Prostate gland (tissue), 2 donors: ENCODE data around the gene BAIAP2. TPM values are rescaled to one million over a fixed set of nuclear protein-coding genes. Genes with fewer than 3 reads are reported as not detected.

Experiments
- DNase-seq: peaks from one replicate; pipeline ENCODE4 v3.0.0-alpha.2; 2019; ENCODE audit warnings: low spot score
- H3K27ac ChIP-seq, 2 donors: fragments of 200-600 bp; sonication (generic); 2 replicates each; pipeline ENCODE4 v1.5.1; 2017 to 2019
- H3K27me3 ChIP-seq: fragments of 200-600 bp; sonication (generic); replicated peaks from 2 replicates; pipeline ENCODE4 v1.5.1; 2019; ENCODE audit not compliant: insufficient read depth
- H3K36me3 ChIP-seq, 2 donors: fragments of 200-600 bp; sonication (generic); 1 replicate in 1 of 2; 2 replicates in 1 of 2; pipeline versions ENCODE4 v1.5.1 to v1.8.1; 2017 to 2019
- H3K4me1 ChIP-seq: fragments of 200-600 bp; sonication (generic); replicated peaks from 2 replicates; pipeline ENCODE4 v1.5.1; 2019
- H3K4me3 ChIP-seq, 2 donors: fragments of 200-600 bp; sonication (generic); 2 replicates each; pipeline ENCODE4 v1.5.1; 2017 to 2019
- H3K9me3 ChIP-seq: fragments of 200-600 bp; sonication (generic); 2 replicates; pipeline ENCODE4 v1.5.1; 2017
- POLR2A ChIP-seq: fragments of 450-650 bp; IDR thresholded peaks from one replicate; pipeline ENCODE4 v1.6.1; 2016; ENCODE audit warnings: antibody characterized with exemption, mild to moderate bottlenecking
- POLR2AphosphoS5 ChIP-seq: sonication (generic); formaldehyde crosslinking; IDR thresholded peaks from one replicate; pipeline ENCODE4 v1.6.1; 2017; ENCODE audit warnings: antibody characterized with exemption
- WGBS: methylation state at CpG from one replicate; pipeline ENCODE4 v1.1.5; 2018; 5-methylcytosine and 5-hydroxymethylcytosine counted together
- intact Hi-C: fragments of 100-400 bp; cut with DNase I; formaldehyde crosslinking; loops from one replicate; pipeline ENCODE4 v1.14.2; 2022
- total RNA-seq, 2 donors: library from RNA; depleted of rRNA; stranded (reverse); fragments of >200 nt; gene quantifications; one replicate each; pipeline ENCODE4 v1.1.0, GENCODE V29; 2016
- TF ChIP-seq, protein P1 (sequence below), 4 experiments: fragments of 200-600 bp in 2 of 4; fragments of 450-650 bp in 2 of 4; sonication (generic) in 2 of 4; IDR thresholded peaks; 1 replicate in 3 of 4; 2 replicates in 1 of 4; pipeline ENCODE4 v1.5.1; 2016 to 2019; ENCODE audit warnings: antibody characterized with exemption in 4 of 4, mild to moderate bottlenecking in 2 of 4, moderate library complexity in 2 of 4

BAIAP2 gene, protein sequence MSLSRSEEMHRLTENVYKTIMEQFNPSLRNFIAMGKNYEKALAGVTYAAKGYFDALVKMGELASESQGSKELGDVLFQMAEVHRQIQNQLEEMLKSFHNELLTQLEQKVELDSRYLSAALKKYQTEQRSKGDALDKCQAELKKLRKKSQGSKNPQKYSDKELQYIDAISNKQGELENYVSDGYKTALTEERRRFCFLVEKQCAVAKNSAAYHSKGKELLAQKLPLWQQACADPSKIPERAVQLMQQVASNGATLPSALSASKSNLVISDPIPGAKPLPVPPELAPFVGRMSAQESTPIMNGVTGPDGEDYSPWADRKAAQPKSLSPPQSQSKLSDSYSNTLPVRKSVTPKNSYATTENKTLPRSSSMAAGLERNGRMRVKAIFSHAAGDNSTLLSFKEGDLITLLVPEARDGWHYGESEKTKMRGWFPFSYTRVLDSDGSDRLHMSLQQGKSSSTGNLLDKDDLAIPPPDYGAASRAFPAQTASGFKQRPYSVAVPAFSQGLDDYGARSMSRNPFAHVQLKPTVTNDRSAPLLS
- 100 to 1,000 TPM; 125 to 148 TPM for total RNA-seq

DNA sequence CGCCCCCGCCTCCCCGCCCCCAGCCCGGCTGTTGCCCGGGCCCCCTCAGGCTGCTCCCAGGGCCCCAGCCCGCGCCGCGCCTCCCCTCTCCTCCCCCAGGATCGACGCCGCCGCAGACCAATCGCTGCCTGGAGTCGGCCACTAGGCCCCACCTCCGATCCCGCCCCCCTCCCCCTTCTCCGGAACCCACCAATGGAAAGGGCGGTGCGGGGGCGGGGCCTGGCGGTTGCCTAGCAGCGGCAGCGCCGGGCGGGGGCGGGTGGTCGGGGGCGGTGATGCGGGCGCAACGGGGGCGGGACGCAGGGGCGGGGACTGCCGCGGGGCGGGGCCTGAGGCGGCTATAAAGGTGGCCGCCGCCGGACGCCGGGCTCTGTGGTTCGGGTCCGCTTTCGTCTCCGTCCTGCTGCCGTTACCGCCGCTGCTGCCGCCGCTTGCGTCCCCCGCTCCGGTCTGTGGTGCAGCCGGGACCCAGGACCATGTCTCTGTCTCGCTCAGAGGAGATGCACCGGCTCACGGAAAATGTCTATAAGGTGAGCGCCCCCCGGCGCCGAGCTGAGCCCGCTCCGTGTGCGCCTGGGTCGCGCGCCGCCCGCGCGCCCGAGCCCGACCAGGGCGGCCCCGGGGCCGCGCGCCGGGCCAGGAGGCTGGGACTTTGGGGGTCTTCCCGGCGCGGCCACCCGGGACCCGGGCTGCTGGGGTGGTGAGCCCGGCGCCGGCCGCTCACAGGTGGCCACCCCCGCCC lies at the start of gene BAIAP2:
Gene BAIAP2 (plus strand): TSS at position 373 of the 742 bp plus-strand sequence. CDS start 104 bp downstream, at position 477.
- intact Hi-C loops = loop anchor here (2.0 kb wide), 1 partner anchor 62 kb away; no protein-coding TSS in a partner anchor
- H3K27ac ChIP-seq = peak within 1 kb of the TSS; percentile 90 to 95
- H3K9me3 ChIP-seq = no peaks in the 10 kb centered on the region
- H3K36me3 ChIP-seq = no peaks in the 10 kb centered on the region
- H3K4me1 ChIP-seq = peaks cover 33% of the 10 kb centered on the region
- H3K27me3 ChIP-seq = no peaks in the 10 kb centered on the region
- peak; percentile 96 for DNase-seq
- TF ChIP-seq POLR2AphosphoS5 (peak; percentile 90), POLR2A (peak; percentile 97)
- TF ChIP-seq, protein P1, sequence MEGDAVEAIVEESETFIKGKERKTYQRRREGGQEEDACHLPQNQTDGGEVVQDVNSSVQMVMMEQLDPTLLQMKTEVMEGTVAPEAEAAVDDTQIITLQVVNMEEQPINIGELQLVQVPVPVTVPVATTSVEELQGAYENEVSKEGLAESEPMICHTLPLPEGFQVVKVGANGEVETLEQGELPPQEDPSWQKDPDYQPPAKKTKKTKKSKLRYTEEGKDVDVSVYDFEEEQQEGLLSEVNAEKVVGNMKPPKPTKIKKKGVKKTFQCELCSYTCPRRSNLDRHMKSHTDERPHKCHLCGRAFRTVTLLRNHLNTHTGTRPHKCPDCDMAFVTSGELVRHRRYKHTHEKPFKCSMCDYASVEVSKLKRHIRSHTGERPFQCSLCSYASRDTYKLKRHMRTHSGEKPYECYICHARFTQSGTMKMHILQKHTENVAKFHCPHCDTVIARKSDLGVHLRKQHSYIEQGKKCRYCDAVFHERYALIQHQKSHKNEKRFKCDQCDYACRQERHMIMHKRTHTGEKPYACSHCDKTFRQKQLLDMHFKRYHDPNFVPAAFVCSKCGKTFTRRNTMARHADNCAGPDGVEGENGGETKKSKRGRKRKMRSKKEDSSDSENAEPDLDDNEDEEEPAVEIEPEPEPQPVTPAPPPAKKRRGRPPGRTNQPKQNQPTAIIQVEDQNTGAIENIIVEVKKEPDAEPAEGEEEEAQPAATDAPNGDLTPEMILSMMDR (IDR thresholded peaks at IDR 0.05) = no peak
- under 1% methylated on average over 43 of the region's 92 CpGs for WGBS
- peak within 1 kb of the TSS; percentile 65 to 75 for H3K4me3 ChIP-seq

DNA sequence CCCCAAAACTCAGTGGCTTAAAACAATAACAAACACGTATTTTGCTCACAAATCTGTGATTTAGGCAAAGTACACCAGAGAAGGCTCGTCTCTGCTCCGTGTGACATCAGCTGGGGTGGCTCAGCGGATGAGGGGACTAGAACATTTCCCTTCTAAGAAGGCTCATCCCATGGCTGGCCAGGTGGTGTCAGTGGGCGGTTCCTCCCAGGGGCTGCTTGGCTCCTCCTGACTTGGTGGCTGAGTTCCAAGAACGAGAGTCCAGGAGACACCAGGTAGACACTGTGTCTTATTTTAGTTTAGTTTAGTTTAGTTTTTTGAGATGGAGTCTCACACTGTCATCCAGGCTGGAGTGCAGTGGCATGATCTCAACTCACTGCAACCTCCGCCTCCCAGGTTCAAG lies 48.9 kb upstream of the BAIAP2 start:
- Histone ChIP-seq H3K27me3 (no peaks in the 10 kb centered on the region), H3K4me1 (peaks cover 6% of the 10 kb centered on the region), H3K36me3 (no peaks in the 10 kb centered on the region), H3K4me3 (no peak overlapping the region), H3K27ac (no peak overlapping the region), H3K9me3 (no peaks in the 10 kb centered on the region)
- TF ChIP-seq POLR2A = no peak
- intact Hi-C loops = loop anchor here (5.0 kb wide), 1 partner anchor 36 kb away; no protein-coding TSS in a partner anchor
- WGBS = 76% methylated on average over 7 of the region's 7 CpGs
- no peak for DNase-seq

DNA sequence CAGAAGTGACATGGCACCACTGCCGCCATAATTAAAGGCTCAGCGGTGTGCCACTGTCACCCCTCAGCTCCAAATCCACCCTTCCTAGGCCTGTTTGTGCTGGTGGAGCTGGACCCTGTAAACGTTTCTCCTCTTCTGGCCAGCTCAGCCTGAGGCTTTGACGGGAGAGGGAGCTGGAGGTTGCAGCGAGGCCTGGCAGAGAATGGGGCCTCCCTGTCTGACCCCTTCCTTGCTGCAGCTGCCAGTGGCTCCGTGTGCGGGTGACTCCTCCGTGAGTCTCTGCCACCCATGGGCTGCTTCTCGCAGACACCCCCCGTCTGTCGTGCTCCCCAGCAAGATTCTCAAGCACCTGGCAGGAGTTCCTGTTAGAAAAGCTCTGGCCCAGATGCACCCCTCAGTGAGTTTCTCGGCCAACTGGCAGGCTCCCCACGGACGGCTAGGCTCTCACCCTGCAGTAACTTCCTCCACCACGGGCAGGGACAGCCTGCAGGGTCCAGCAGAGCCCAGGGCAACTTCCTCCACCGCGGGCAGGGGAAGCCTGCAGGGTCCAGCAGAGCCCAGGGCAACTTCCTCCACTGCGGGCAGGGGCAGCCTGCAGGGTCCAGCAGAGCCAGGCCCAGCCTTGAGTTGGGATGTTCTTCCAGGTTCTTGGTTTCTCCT lies 48.0 kb upstream of the BAIAP2 start:
- Histone ChIP-seq H3K27me3 (no peaks in the 10 kb centered on the region), H3K4me1 (peaks cover 2% of the 10 kb centered on the region), H3K27ac (peak overlapping the region in 1 of 2 donors; percentile 16), H3K4me3 (no peak overlapping the region), H3K9me3 (no peaks in the 10 kb centered on the region), H3K36me3 (no peaks in the 10 kb centered on the region)
- 60% methylated on average over 18 of the region's 18 CpGs for WGBS
- intact Hi-C loops = loop anchor here (5.0 kb wide), 1 partner anchor 35 kb away; no protein-coding TSS in a partner anchor
- no peak for DNase-seq
- TF ChIP-seq POLR2AphosphoS5 = no peak
- TF ChIP-seq POLR2A = no peak
- TF ChIP-seq, protein P1 (IDR thresholded peaks at IDR 0.05) = no peak

DNA sequence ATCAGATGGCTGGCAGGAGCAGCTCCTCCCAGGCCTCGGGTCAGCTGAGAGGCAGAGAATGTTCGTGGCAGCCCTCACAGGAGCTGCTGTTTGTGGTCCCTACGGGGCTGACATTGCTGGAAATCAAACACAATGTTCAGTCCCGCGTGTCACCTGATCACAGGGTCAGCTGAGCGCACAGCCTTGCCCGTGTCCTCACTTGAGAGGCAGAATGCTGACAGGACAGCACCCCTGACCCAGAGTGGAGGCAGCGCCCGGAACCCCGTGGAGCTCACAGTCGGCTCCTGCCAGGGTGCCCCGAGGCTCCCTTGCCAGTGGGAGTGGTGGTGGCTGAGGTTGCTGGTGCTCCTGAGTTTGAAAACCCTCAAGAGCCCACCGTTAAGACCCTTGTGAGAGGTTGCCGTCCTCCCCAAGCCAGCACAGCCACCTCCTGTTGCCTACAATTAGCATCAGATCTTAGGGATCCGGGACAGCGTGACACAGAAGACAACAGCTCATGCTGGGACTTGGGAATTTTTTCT lies 47.0 kb upstream of the BAIAP2 start:
- 66% methylated on average over 16 of the region's 16 CpGs for WGBS
- Histone ChIP-seq H3K4me3 (no peak overlapping the region), H3K27me3 (no peaks in the 10 kb centered on the region), H3K9me3 (no peaks in the 10 kb centered on the region), H3K27ac (peak overlapping the region; percentile 16 to 50), H3K4me1 (peaks cover 6% of the 10 kb centered on the region), H3K36me3 (no peaks in the 10 kb centered on the region)
- no peak for TF ChIP-seq POLR2A
- TF ChIP-seq POLR2AphosphoS5 = peak; percentile 10
- intact Hi-C loops = loop anchor here (5.0 kb wide), 1 partner anchor 34 kb away; no protein-coding TSS in a partner anchor
- no peak for DNase-seq

DNA sequence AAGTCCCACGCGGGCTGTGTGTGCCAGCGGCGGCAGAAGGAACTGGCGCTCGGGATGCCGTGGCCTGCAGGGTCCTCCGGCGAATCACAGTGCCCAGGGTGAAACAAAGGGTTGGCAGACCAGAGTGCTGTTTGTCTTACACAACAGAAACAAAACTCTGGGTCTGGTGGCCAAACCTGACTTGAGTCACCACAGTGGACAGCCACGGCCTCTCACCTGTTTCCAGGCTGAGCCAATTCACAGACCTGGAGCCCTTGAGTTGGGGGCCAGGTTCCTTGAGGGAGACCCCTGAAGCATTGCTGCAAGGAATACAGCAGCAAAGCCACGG lies 45.4 kb upstream of the BAIAP2 start:
- peaks cover 12% of the 10 kb centered on the region for H3K4me1 ChIP-seq
- TF ChIP-seq, protein P1 (IDR thresholded peaks at IDR 0.05) = no peak
- TF ChIP-seq POLR2A (no peak), POLR2AphosphoS5 (no peak)
- H3K27ac ChIP-seq = no peak overlapping the region
- WGBS = 63% methylated on average over 11 of the region's 11 CpGs
- no peak for DNase-seq
- H3K36me3 ChIP-seq = no peaks in the 10 kb centered on the region
- H3K27me3 ChIP-seq = no peaks in the 10 kb centered on the region
- H3K9me3 ChIP-seq = no peaks in the 10 kb centered on the region
- H3K4me3 ChIP-seq = no peak overlapping the region
- intact Hi-C loops = loop anchor here (5.0 kb wide), 1 partner anchor 33 kb away; no protein-coding TSS in a partner anchor
